Testis (tissue), 3 donors: ENCODE results near the gene TENM4. TPM values are rescaled to one million over a fixed set of nuclear protein-coding genes. Genes with fewer than 3 reads are reported as not detected.
A peak's percentile ranks its signal among the peaks of the same experiment; 100 is the strongest.

Experiments
- DNase-seq: peaks from one replicate; pipeline ENCODE4 v3.0.0-alpha.2; 2019
- H3K27ac ChIP-seq, 2 donors: fragments of 200-600 bp; sonication (generic); one replicate each; pipeline ENCODE4 v1.5.1; 2019
- H3K27me3 ChIP-seq: fragments of 200-600 bp; sonication (generic); one replicate; pipeline ENCODE4 v1.5.1; 2019
- H3K36me3 ChIP-seq: fragments of 200-600 bp; sonication (generic); one replicate; pipeline ENCODE4 v1.5.1; 2017; ENCODE audit warnings: low read depth; ENCODE audit errors: missing control alignments
- H3K4me1 ChIP-seq: fragments of 200-600 bp; sonication (generic); one replicate; pipeline ENCODE4 v1.5.1; 2019
- H3K4me3 ChIP-seq, 2 donors: fragments of 200-600 bp; sonication (generic); one replicate each; pipeline ENCODE4 v1.5.1; 2017 to 2019
- H3K9me3 ChIP-seq: fragments of 200-600 bp; sonication (generic); one replicate; pipeline ENCODE4 v1.5.1; 2017
- CTCF ChIP-seq, 3 experiments: fragments of 450-650 bp in 2 of 3; fragments of 200-600 bp in 1 of 3; sonication (generic) in 1 of 3; IDR thresholded peaks; one replicate each; pipeline ENCODE4 v1.5.1; 2016 to 2019; ENCODE audit warnings: antibody characterized with exemption in 3 of 3, mild to moderate bottlenecking in 2 of 3, moderate library complexity in 1 of 3
- POLR2A ChIP-seq: fragments of 450-650 bp; IDR thresholded peaks from one replicate; pipeline ENCODE4 v1.6.1; 2017; ENCODE audit warnings: antibody characterized with exemption, mild to moderate bottlenecking, moderate library complexity
- WGBS, 2 donors: methylation state at CpG; one replicate each; pipeline ENCODE4 v1.1.5; 2018; 5-methylcytosine and 5-hydroxymethylcytosine counted together
- intact Hi-C: fragments of 100-400 bp; cut with DNase I; formaldehyde crosslinking; loops from one replicate; pipeline ENCODE4 v1.15.1; 2023; ENCODE audit warnings: low total_unique reads
- polyA plus RNA-seq: library from polyadenylated mRNA; stranded (reverse); fragments of 350-450 nt; fragmentation: Illumina TruSeq; extraction: RNeasy Lipid Tissue Mini Kit (QIAGEN cat#74804); gene quantifications from one replicate; pipeline ENCODE4 v1.2.3, GENCODE V29; 2014; ENCODE audit warnings: low read depth, low replicate concordance; ENCODE audit not compliant: insufficient read depth
- total RNA-seq, 2 donors: library from RNA; depleted of rRNA; stranded (reverse); fragments of >200 nt; gene quantifications; one replicate each; pipeline ENCODE4 v1.2.3, GENCODE V29; 2016

Gene TENM4
- total and polyA plus RNA-seq, 3 donors from 2014 or later, result 10.6 to 17.9 (median 11.4) TPM

DNA sequence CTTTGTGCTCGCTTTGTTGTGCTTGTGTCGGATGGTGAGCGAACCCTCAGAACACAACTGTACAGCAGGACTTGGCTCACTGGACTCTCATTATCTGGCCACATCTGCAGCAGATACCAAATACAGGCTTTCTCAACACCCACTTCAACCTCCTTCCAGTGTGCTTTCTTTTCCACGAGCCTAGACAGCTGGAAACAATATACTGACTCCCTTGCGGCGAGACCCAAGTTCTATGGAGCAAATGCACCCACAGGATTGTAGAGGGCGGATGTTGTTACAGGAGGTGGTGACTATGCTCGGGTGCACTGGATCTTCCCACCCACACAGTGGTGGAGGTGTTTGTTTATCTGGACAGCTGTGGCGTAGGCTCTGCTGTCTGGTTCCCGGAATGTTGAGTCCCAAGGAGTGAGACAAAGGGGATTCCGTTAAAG, 204.3 kb downstream of the TENM4 start:
- WGBS, 2 donors, result 57 to 61% methylated on average over 10 to 11 of the region's 11 CpGs
- intact Hi-C loops, result no loop called here
- Histone ChIP-seq H3K4me3 (no peak overlapping the region), H3K27ac (peak overlapping the region in 1 of 2 donors; percentile 59), H3K9me3 (no peaks in the 10 kb centered on the region), H3K27me3 (no peaks in the 10 kb centered on the region), H3K36me3 (no peaks in the 10 kb centered on the region), H3K4me1 (peaks cover 7% of the 10 kb centered on the region)
- no peak for TF ChIP-seq POLR2A
- no peak for TF ChIP-seq CTCF (IDR thresholded peaks at IDR 0.05)
- no peak for DNase-seq

DNA sequence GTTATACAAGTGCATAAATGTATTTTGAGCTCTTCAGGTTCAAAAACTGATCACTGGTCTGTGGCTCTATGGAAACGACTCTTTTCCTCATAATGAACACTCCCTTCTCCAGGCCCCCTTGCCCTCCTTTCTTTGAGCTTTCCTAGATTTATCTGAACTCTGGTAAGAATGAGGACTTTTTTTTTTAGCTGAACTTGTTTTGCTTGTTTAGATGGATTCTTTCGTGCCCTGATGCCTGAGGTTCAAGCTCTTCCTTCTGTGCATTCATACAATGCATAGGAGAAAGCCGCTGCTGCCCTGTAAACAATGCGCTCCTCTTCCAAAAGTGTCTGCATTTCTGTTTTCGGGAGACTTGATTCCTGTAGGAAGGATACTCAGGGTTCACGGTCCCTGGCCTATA, 205.1 kb downstream of the TENM4 start:
- H3K27me3 ChIP-seq, result no peaks in the 10 kb centered on the region
- no peak overlapping the region for H3K4me3 ChIP-seq
- no peak overlapping the region for H3K27ac ChIP-seq
- WGBS, 2 donors, result 91 to 92% methylated on average over 6 of the region's 6 CpGs
- intact Hi-C loops, result no loop called here
- no peaks in the 10 kb centered on the region for H3K9me3 ChIP-seq
- peaks cover 7% of the 10 kb centered on the region for H3K4me1 ChIP-seq
- DNase-seq, result no peak
- TF ChIP-seq POLR2A (no peak), CTCF (IDR thresholded peaks at IDR 0.05) (no peak)
- no peaks in the 10 kb centered on the region for H3K36me3 ChIP-seq

GRCh38 chr11:79232346-79232745, 208.5 kb downstream of the TENM4 start:
- intact Hi-C loops, result no loop called here
- Histone ChIP-seq H3K27me3 (no peaks in the 10 kb centered on the region), H3K27ac (no peak overlapping the region), H3K9me3 (no peaks in the 10 kb centered on the region), H3K4me1 (peaks cover 5% of the 10 kb centered on the region), H3K4me3 (no peak overlapping the region), H3K36me3 (no peaks in the 10 kb centered on the region)
- no peak for DNase-seq
- TF ChIP-seq CTCF (IDR thresholded peaks at IDR 0.05) (no peak), POLR2A (no peak)
- 54 to 71% methylated on average over 5 of the region's 5 CpGs for WGBS, 2 donors

- Histone ChIP-seq H3K9me3 (no peaks in the 10 kb centered on the region), H3K27ac (no peak overlapping the region), H3K4me1 (peaks cover 5% of the 10 kb centered on the region), H3K4me3 (no peak overlapping the region), H3K27me3 (no peaks in the 10 kb centered on the region), H3K36me3 (no peaks in the 10 kb centered on the region)
- intact Hi-C loops, result no loop called here
- WGBS, 2 donors, result 88 to 96% methylated on average over 1 of the region's 1 CpG
- no peak for DNase-seq
- TF ChIP-seq POLR2A, result no peak
- TF ChIP-seq CTCF (IDR thresholded peaks at IDR 0.05), result no peak
Observed at GRCh38 chr11:79229047-79229446, 211.8 kb downstream of the TENM4 start.
